ENCODE data around the gene SMIM14.

DNA sequence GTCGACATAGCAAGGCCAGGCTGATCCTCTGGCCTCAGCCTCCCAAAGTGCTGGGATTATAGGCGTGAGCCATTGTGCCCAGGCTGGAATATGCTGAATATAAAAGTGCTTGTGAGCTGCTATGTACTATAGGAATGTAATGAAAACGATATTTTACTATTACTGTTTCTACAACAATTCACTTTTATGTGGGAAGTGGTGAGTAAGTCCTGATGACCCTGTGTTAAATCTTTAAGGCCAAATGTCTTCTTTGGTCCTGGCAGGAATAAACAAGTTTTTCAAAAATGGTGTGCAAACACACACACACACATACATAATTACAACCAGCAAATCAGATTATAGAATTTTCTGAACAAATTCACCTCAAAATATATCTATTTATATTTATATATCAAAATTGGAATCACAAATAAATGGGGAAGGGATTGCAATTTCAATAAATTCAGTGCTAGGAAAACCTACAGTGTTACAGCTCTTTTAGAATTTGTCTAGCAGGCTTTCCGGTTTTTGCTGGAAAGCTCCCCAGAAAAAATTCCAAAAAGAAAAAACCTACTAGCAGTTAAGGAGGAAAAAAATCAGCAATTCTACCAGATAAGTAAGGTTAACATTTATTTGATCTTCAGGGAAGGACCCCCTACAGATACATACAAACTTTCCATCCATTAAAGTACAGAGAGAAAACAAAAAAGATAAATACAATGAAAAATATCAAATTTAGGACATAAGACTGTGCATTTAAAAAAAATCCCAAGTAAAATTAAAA is 17.9 kb downstream of the SMIM14 start:
- TF ChIP-seq, protein P1, sequence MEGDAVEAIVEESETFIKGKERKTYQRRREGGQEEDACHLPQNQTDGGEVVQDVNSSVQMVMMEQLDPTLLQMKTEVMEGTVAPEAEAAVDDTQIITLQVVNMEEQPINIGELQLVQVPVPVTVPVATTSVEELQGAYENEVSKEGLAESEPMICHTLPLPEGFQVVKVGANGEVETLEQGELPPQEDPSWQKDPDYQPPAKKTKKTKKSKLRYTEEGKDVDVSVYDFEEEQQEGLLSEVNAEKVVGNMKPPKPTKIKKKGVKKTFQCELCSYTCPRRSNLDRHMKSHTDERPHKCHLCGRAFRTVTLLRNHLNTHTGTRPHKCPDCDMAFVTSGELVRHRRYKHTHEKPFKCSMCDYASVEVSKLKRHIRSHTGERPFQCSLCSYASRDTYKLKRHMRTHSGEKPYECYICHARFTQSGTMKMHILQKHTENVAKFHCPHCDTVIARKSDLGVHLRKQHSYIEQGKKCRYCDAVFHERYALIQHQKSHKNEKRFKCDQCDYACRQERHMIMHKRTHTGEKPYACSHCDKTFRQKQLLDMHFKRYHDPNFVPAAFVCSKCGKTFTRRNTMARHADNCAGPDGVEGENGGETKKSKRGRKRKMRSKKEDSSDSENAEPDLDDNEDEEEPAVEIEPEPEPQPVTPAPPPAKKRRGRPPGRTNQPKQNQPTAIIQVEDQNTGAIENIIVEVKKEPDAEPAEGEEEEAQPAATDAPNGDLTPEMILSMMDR (IDR thresholded peaks at IDR 0.05; ENCODE audit: low read depth, low read length, poor library complexity, severe bottlenecking): no peak
- TF ChIP-seq EZH2phosphoT487 (IDR thresholded peaks at IDR 0.05; ENCODE audit: borderline replicate concordance, low read length): no peak
